ENCODE results near the gene PRPF39. TPM values are rescaled to one million over a fixed set of nuclear protein-coding genes. Genes with fewer than 3 reads are reported as not detected.
A peak's percentile ranks its signal among the peaks of the same experiment; 100 is the strongest.
"Not testable (repeated sequence)": the region's sequence is repeated elsewhere in the genome, so short reads cannot be mapped to it uniquely, and the experiment has no call there.

The PRPF39 gene
- polyA plus RNA-seq (ENCODE audit: insufficient read length) = 59.3 TPM

DNA sequence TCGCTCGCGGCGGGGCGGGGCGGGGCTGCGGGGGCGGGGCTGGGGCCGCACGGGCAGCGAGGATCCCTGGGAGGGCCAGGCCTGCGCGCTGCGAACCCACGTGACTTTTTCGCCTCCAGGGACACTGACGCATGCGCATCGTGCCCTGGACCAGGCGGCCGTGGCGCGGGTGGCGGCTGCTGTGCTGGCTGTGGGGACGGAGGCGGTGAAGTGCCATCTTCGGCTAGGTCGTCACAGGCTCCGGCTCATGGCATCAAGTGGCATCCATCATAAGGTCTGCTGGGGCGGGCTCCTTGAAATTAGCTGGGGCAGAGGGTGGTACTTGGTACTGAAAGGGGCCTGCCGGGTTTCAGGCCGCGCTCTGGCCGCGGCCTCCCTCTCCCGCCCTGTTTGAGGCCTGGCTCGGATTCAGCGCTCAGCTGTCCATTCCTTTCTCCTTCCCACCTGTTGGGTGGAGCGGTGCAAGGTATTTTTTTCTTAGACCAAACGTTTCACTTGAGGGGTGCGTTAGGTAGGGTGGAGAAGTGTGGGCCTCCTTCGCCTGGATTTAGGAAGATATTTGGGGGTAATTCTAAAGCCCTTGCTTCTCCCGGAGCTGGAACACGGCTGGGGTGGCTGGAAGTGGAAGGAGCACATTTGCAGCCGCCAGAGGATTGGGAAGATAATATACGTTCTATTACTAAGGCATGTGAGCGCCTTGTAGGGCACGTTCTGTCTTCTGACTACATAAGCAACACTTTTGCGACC is at the start of gene PRPF39:
Gene PRPF39 (plus strand): TSS at position 141 of the 747 bp plus-strand sequence. CDS start 11,124 bp downstream, outside the sequence.
- DNase-seq = peak; percentile 97

DNA sequence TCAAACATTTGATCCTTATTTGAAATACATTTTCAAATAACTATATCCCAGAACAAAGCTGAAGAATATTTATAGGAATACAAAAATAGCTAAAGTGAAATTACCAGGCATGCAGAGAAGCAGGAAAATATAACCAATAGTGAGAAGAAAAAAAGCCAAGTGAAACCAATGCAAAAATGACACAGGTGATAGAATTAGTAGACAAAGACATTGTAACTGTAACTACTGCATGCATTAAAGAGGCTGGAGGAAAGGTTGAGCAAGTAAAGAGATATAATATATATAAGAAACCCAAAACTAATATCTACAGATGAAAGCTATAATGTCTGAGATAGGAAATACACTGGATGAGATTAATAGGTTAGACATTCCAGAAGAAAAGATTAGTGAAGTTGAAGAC is 49.2 kb upstream of the PRPF39 start:
- no peak for DNase-seq

DNA sequence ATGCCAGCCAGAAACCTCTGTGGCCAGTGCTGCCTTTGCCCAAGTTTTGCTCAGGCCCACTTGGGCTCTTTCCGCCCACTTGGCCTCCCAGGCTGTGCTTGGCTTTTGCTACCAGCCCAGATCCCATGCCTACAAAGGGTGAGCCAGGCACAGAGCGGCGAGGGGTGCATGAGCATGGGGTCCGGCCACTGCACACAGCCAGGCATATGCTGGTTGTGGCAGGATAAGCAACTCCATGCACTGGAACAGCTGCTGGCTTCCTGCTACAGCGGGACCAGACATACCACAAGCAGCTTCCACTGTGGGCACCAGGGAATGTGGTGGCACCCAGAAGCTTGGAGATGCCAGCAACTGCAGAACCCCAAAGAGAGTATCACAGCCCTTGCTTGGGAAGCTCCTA is 45.7 kb upstream of the PRPF39 start:
- DNase-seq = no peak

DNA sequence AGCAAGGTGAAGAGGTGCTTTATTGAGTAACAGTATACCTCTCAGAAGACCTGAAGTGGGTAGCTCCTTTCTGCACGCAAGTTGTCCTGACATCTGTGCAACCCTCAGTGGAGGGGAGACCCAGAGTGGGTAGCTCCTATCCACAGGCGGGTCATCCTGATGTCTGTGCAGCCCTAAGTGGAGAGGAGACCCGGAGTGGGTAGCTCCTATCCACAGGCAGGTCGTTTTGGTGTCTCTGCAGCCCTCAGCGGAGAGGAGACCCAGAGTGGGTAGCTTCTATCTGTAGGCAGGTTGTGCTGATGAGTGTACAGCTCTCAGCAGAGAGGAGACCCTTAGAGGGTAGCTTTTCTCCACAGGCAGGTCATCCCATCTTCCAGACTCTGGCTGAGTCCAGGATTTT is 45.1 kb upstream of the PRPF39 start:
- DNase-seq = no peak

DNA sequence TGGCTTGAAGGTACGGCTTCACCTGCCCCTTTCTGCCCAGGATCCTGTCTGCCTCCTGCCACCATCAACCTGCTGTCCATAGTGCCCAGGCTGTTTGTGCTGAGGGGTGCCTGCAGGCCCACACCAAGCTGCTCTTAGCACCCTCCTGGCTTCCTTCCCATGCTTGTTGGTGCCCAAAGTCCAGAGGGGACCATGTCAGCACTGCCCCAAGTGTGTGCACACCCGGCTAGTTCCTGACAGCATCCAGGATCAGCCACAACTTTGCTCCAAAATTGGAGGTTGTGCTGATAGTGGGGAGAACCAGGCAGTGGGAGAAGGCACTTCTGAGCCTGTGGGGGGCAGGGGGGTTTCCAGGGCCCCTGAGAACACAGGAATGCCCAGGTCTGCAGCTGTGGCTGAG is 44.5 kb upstream of the PRPF39 start:
- DNase-seq = no peak

- no peak for DNase-seq
Measured at GRCh38 chr14:45041641-45042040, 42.3 kb upstream of the PRPF39 start.

DNA sequence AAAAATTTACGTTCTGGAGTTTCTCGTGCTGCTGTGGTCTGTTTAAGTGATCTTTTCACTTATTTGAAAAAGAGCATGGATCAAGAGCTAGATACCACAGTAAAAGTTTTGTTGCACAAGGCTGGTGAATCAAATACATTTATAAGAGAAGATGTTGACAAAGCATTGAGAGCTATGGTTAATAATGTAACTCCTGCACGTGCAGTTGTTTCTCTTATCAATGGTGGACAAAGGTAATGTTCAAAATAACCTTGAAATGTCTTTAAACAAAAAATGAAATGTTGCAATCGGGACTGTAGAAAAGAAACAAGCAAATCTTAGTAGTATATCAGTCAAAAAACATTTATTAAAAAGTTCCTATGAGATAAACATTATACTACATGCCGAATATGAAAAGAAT is 39.3 kb upstream of the PRPF39 start:
- no peak for DNase-seq

- DNase-seq = no peak
Measured at GRCh38 chr14:45048385-45048784, 35.5 kb upstream of the PRPF39 start.

- DNase-seq = no peak
Measured at GRCh38 chr14:45051180-45051579, 32.7 kb upstream of the PRPF39 start.

DNA sequence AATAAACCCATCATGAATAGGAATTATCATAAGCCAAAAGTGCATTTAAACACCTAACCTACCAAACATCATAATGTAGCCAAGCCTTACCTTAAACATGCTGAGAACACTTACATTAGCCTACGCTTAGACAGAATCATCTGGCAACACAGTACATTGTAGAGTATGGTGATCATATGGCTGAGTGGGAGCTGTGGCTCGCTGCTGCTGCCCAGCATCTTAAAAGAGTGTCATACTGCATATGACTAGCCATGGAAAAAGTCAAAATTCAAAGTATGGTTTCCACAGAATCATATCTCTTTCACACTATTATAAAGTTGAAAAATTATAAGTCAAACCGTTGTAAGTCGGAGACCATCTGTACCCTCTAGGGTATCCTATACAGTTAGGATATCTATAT is 32.0 kb upstream of the PRPF39 start:
- no peak for DNase-seq

DNA sequence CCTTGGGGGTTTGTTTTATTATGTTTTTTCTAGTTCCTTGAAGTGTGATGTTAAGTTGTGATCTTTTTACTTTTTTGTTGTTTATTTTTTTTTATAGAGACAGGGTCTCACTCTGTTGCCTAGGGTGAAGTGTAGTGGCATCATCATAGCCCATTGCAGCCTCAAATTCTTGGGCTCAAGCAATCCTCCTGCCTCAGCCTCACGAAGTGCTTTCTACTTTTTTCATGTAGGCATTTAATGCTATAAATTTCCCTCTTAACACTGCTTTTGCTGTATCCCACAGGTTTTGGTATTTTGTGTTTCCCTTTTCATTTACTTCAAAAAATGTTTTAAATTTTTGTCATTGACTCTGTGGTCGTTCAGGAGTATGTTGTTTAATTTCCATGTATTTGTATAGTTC is 26.6 kb upstream of the PRPF39 start:
- DNase-seq = no peak

GRCh38 chr14:45057881-45058364 is 26.0 kb upstream of the PRPF39 start:
- DNase-seq = no peak

GRCh38 chr14:45060551-45060950 is 23.4 kb upstream of the PRPF39 start:
- no peak for DNase-seq

- DNase-seq = no peak
Measured at GRCh38 chr14:45065540-45065939, 18.4 kb upstream of the PRPF39 start.

DNA sequence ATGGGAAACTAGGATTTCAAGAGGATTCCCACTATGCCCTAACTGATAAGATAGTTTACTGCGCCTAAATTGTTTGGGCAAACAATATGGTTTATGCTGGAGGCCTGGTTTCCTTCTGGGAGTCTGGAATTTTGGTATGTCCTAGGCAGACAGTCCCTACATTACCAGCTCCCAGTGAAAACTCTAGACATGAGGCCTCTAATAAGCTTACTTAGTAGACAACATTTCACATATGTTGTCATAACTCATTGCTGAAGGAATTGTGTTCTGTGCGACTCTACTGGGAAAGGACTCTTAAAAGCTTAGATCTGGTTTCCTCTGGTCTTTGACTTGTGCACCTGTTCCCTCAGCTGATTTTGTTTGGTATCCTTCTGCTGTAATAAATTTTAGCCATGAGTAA is 18.0 kb upstream of the PRPF39 start:
- no peak for DNase-seq

DNA sequence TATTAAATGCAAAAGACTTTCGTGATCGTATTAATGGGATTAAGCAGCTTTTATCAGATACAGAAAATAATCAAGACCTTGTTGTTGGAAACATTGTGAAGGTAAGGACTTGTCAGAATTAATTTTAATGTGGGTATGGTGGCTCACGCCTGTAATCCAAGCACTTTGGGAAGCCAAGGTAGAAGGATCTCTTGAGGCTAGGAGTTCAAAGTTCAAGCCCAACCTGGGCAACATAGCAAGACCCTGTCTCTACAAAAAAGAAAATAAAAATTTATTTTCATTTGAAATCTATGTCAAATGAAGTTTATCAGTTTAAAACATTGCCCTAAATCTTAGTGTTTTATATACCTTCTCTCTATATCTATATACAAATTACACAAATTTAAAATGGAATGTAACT is 17.2 kb upstream of the PRPF39 start:
- DNase-seq = no peak

- DNase-seq = no peak
Measured at GRCh38 chr14:45068396-45068795, 15.5 kb upstream of the PRPF39 start.

- DNase-seq = no peak
Measured at GRCh38 chr14:45070215-45070614, 13.7 kb upstream of the PRPF39 start.

DNA sequence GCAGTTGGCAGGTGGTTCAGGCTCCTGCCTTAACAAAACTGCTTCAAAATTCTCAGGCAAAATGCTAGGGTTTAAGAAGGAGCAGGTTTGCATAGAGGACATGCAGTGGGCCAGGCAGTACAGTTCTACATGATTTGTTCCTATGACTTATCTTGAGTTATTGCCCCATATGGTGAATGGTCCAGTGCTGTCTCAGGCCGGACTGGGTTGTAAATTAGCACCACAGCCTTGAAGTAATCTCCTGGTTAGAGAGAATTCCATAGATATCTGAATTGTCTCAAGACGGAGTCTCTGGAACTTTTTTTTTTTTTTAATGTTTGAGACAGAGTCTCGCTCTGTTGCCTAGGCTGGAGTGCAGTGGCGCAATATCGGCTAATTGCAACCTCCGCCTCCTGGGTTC is 11.8 kb upstream of the PRPF39 start:
- no peak for DNase-seq

DNA sequence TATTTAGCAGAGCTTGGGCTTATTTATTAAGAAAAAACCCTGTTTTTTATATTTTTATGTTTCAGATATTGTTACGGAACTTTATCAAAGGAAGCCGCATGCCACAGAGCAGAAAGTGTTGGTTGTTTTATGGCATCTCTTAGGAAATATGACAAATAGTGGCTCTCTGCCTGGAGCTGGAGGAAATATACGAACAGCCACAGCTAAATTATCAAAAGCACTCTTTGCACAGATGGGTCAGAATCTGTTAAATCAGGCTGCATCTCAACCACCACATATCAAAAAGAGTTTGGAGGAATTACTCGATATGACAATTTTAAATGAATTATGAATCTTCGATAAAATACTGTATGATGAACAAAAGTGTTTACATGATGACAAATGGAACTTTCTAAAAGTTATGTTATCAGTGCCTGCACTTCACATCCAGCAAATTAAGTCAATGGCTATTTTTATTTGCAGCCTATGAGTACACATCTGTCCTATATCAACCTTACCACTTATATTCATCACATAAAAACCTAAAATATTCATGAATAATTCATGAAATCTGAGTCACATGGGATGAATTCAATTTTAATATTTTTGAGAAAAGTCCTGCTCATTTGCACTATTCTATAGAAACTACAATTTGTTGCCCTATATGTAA is 10.6 kb upstream of the PRPF39 start:
- no peak for DNase-seq

GRCh38 chr14:45078323-45078722 is 5.6 kb upstream of the PRPF39 start:
- no peak for DNase-seq

- not testable (repeated sequence) for DNase-seq
Measured at GRCh38 chr14:45080416-45080968, 3.4 kb upstream of the PRPF39 start.

- not testable (repeated sequence) for DNase-seq
Measured at GRCh38 chr14:45081096-45081495, 2.8 kb upstream of the PRPF39 start.

DNA sequence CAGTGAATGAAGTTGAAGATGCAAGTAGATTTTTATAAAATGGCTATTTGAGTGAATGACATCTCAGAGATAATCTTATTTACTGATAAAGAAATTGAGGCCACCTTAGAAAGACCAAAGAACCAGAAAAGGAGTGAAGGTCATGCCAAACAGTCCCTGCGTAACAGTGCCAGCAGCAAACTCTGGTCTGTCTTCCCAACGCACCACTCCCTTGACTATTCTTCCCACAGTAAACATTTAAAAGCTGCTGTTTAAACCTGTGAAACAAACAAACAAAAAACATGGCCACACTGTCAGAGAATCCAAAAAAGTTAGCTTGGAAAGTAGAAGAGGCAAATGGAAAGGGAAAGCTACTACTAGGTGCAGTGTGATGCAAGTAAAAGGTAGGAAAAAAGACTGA is 1.5 kb upstream of the PRPF39 start:
- DNase-seq = no peak
